Kasumi-1 (cell line): Measurements from ENCODE around the gene CILP.

Experiments used
- DNase-seq, 2 experiments: peaks; one replicate each; lab custom pipeline; 2025; lab: John Stamatoyannopoulos, UW

Gene CILP

GRCh38 chr15:65221697-65222096, 10.4 kb upstream of the CILP start:
- DNase-seq = no peak

GRCh38 chr15:65219137-65219536, 7.9 kb upstream of the CILP start:
- no peak for DNase-seq

DNA sequence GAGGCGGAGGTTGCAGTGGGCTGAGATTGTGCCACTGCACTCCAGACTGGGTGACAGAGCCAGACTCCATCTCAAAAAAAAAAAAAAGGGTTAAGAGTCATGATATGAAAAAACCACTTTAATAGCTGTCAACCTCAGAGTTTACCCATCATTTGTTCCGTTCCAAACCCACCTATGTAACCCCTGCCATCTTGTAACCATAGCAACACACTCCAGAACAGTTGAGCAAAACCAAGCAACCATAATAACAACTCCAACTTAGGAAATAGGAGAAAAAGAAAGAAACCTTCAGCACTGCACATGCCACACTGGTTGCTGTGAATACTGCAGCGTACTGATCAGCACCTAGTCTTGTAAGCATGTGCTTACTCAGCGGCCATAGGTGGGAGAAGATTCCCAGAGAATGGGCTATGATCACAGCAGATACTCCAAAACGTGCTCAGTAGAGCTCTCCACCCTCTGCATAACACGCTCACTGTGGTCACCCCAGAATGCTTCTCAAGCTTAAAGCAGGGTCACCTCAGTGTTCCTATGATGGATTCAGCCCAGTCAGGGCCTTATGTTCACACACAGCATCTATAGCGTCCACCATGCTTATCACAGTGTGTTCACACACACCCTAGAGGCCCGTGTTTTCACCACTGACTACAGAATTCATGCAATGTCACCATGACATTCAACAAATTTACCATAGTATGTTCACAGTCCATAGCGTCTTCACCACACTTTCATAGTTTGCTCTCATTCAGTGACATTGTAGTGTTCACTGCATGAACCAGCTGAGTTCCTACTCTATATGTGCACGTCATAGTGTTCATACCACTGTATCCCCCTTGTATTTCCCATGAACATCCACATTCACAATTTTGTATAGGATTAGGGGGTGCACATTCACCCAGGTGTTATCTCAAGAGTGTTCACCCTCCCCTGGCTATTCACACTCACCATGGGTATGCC, 6.5 kb upstream of the CILP start:
- no peak for DNase-seq

DNA sequence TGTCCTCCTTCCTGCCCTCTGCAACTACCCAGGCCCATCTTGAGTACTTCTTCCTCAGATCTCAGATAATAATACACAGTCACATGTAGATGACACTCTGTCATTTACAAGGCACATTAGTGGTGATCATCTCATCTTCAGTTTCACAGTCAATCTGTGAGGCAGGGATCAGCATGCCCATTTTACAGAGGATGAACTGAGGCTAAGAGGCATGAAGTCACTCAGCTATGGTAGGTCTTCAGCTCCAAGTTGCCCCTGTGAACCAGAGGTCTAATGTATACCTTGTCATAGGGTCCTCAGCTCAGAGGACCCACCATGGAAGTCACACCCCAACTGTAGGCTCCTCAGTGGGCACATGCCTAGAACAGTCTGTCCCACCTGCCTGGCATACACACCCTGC, 4.2 kb upstream of the CILP start:
- DNase-seq = no peak

- DNase-seq = no peak
Measured at GRCh38 chr15:65214010-65214409, 2.7 kb upstream of the CILP start.

GRCh38 chr15:65213241-65213640, 2.0 kb upstream of the CILP start:
- no peak for DNase-seq

DNA sequence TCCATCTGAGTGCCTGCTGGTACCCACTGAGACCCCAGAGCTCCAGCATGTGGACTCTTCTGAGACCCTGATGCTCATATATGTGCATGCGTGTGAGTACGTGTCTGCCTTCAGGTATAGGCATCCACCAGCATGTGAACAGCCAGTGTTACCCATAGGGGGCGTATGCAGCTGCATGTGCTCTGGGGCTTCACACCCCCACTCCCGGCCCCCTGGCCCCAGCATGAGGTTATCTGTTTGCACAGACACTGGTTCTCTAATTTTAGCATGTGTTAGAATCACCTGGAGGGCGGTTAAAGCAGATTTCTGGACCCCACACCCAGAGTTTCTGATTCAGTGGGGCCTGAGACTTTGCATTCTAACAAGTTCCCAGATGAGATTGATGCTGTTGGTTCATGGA, 824 bp upstream of the CILP start:
- peak; percentile 13 to 29 for DNase-seq

- no peak for DNase-seq
Measured at GRCh38 chr15:65211482-65211982, 259 bp upstream of the CILP start.

DNA sequence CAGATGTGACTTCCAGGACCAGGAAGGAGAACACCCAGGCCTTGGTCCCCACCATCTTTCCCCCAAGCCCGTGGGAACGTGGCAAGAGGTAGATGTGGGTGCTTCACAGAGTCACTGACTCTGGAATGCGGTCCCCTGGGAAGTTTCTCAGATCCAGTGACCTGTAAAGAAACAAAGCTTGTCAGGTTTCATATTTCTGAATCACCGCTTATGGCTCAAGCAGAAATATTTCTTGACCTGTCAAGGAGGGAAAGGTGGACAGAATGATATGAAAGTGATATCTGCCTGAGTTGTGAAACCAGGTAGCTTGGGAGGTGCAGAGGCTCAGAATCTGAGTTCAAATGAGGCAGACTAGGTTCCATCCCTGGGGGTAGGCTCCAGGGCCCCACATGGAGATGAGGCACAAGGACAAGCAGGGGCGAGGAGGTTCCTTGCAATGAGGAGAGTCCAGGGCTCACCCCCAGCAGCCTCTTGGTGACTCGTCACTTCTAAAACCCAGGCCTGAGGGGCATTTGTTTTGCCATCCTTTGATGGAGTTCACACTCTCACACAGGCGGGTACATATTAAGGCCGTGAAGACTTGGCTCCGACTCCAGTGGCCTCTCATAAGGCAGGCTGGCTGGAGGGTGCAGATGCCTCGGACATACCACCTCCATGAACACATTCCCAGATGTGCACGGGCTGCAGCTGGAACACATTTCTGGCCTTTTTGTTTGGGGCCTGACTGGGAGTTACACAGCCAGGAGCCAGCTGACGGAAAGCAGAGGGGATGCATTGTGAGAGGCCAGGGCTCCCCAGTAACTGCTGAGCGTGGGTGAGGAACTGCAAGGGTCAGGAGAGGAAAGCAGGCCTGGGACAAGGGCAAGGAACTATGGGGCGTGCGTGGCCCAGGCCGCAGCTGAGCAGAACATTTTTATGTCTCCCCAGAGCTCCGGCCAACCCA, 1.3 kb downstream of the CILP start:
- no peak for DNase-seq

- DNase-seq = no peak
Measured at GRCh38 chr15:65208647-65209046, 2.6 kb downstream of the CILP start.

- no peak for DNase-seq
Measured at GRCh38 chr15:65207280-65207840, 3.9 kb downstream of the CILP start.

- DNase-seq = no peak
Measured at GRCh38 chr15:65206750-65207149, 4.5 kb downstream of the CILP start.

DNA sequence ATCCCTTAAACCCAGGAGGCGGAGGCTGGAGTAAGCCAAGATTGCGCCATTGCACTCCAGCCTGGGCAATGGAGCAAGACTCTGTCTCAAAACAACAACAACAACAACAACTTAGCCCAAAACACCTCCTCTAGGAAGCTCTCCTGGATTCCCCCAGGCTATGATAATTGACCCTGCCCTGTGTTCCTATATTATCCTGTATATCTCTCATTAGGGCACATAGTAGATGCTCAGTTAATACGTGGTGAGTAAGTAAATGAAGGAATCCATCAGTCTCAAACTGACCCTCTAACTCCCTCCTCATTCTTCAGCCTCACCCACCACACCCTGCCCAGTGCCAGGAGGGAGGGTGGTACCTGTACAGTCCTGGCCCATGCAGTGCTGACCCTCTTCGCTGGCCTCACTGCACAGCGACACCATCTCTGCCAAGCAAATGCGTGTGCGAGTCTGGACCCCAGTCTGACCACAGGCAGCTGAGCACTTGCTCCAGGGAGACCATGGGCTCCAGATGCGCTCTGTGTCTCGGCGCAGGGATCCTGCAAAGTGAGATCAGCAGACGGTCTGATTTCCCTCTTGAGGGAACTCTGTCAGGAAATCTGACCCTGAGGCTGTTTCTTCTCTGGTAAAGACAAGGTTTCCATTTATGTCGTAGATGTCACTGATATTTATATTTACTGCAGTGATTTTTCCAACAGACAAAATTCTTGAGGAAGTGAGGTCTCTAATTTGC, 6.2 kb downstream of the CILP start:
- no peak for DNase-seq

DNA sequence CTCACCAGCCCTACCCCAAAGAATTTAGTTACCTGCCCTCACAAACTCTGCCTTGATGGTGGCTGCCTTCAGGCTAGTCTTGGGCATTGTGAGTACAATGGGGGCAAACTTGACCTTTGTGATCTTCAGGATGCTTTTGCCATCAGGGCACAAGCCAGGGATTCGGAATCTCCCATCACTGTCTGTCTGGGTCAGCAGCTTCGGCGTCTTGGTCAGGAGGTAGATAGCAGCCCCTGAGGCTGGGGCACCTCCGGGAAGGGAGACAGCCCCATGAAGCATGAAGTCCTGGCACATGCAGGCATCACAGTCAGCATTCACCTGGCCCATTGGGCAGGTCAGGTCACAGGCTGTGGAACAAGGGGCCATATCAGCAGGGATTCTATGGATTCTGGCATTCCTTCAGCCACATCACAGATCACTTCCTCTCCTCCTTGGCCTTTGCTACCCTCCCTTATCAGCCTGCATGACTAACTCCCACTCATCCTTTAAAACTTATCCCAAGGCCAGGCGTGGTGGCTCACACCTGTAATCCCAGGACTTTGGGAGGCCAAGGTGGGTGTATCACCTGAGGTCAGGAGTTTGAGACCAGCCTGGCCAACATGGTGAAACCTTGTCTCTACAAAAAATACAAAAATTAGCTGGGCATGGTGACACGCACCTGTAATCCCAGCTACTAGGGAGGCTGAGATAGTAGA, 6.9 kb downstream of the CILP start:
- no peak for DNase-seq

DNA sequence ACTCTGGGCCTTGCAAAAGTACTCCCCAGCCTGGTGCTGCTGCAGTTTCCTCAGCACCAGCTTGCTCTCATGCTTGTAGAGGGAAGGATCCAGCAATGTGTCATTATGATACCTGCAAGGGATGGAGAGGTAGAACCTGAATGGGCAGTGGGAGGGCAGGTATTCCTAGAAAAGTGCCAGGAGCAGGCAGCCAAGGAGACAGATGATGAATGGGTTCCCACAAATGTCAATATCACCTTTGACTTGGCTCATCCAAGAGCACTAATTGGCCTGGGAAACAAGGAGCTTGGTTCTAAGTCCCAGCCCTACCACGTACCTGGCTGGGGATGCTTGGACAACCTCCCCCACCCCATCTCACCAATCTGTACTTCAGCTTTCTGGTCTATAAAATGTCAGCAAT, 9.4 kb downstream of the CILP start:
- DNase-seq = no peak

GRCh38 chr15:65198571-65198970, 12.7 kb downstream of the CILP start:
- DNase-seq = no peak

GRCh38 chr15:65197337-65197645, 14.0 kb downstream of the CILP start:
- no peak for DNase-seq

DNA sequence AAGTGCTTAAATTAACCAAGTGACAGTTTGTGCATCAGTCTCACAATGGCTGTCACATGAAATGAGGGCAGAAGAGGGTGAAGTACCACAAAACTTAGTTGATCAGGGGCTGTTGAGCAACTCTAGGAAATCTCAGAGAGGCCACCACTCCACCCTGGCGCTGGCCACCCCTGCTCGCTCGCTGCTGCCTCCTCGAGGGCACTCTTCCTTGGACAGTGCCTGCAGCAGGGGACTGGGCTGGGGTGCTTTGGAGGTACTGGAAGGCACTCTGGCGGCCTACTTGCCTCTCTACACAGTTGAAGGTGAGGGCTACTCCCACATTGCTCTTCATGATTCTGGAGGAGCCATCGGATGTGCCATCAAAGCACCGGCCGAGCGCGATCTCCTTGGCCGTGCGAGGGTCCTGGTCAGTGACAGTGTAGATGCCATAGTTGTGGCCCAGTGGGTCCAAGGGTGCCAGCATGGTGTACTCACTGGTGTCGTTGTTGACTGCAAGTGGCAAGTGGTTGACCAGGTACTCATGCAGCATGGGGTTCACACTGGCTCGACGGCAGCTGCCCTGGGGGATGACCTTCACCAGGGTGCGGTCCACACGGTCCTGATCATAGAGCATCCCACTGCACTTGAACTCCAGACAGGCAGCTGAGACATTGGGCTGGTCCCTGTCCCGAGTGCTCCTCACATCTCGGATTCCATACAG, 14.5 kb downstream of the CILP start:
- DNase-seq = no peak

DNA sequence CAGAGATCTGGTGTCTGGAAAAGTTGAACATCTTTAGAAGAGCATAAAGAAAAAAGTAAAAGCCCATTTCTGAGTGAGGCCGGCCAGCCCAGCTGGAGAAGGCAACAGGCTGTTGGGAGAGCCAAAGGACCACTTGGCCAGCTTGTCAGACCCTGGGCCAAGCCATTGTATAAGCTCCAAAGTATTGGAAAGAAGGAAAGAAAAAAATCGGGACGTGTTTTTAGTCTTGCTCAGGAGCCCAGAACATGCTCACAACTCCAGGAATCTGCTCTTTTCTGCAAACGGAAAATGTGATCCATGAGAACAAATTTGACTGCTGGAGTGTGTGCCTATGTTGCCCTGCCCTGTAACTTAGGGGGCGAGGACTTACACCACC, 15.7 kb downstream of the CILP start:
- DNase-seq = no peak

GRCh38 chr15:65194826-65195547, 16.3 kb downstream of the CILP start:
- no peak for DNase-seq
